GM12878 (cell line): ENCODE measurements around the gene DOCK1.

Experiments
- CEBPB ChIP-seq, 2 experiments: fragments of 150-350 bp in 1 of 2; IDR thresholded peaks; 2 replicates each; pipeline ENCODE4 v1.6.1; 2012 to 2014; ENCODE audit warnings: low read depth in 2 of 2, low read length in 2 of 2, borderline replicate concordance in 1 of 2, inconsistent platforms in 1 of 2
- CHD4 ChIP-seq: fragments of 200-600 bp; sonication (generic); IDR thresholded peaks from 2 replicates; pipeline ENCODE4 v1.6.1; 2016; ENCODE audit warnings: mild to moderate bottlenecking
- CREB1 ChIP-seq: IDR thresholded peaks from 2 replicates; pipeline ENCODE4 v1.6.1; 2012; ENCODE audit warnings: low read depth, mild to moderate bottlenecking, inconsistent platforms
- EGR1 ChIP-seq, 2 experiments: IDR thresholded peaks; 1 replicate in 1 of 2; 2 replicates in 1 of 2; pipeline ENCODE4 v1.6.1; 2011 to 2012; ENCODE audit warnings: low read depth in 2 of 2, low read length in 2 of 2, borderline replicate concordance in 1 of 2, mild to moderate bottlenecking in 1 of 2, moderate library complexity in 1 of 2
- HDAC2 ChIP-seq: fragments of 200-600 bp; sonication (generic); IDR thresholded peaks from 2 replicates; pipeline ENCODE4 v1.6.1; 2017
- POLR2A ChIP-seq: IDR thresholded peaks from 2 replicates; pipeline ENCODE4 v1.6.1; 2011; ENCODE audit warnings: low read depth, mild to moderate bottlenecking, low read length
- POLR2AphosphoS5 ChIP-seq: IDR thresholded peaks from 2 replicates; pipeline ENCODE4 v1.6.1; 2011; ENCODE audit warnings: mild to moderate bottlenecking, low read length, inconsistent platforms
- RCOR1 ChIP-seq: conservative IDR thresholded peaks from 2 replicates; pipeline ENCODE4 v1.6.1; 2012; ENCODE audit warnings: low read depth, low read length, improper control_type of control experiment
- SREBF1 ChIP-seq: IDR thresholded peaks from 2 replicates; pipeline ENCODE4 v1.6.1; 2012; ENCODE audit warnings: mild to moderate bottlenecking, low read length
- STAT1 ChIP-seq: fragments of 450-650 bp; conservative IDR thresholded peaks from 2 replicates; pipeline ENCODE4 v1.6.1; 2014; ENCODE audit warnings: antibody characterized with exemption, mild to moderate bottlenecking
- YY1 ChIP-seq: IDR thresholded peaks from 2 replicates; pipeline ENCODE4 v1.6.1; 2011; ENCODE audit warnings: low read depth, mild to moderate bottlenecking, low read length
- TF ChIP-seq, protein P1 (sequence below), 3 experiments: IDR thresholded peaks in 2 of 3; conservative IDR thresholded peaks in 1 of 3; 2 replicates each; pipeline ENCODE4 v1.5.1; 2011; ENCODE audit warnings: low read depth in 3 of 3, low read length in 3 of 3, mild to moderate bottlenecking in 3 of 3, control low read depth in 2 of 3, moderate library complexity in 2 of 3, inconsistent platforms in 1 of 3, mixed read lengths in 1 of 3; ENCODE audit not compliant: control insufficient read depth in 2 of 3, insufficient read depth in 1 of 3; ENCODE audit errors: extremely low read depth in 1 of 3
- TF ChIP-seq, protein P2 (sequence below): fragments of 450-650 bp; IDR thresholded peaks from 2 replicates; pipeline ENCODE4 v1.6.1; 2017; ENCODE audit warnings: mild to moderate bottlenecking

DNA sequence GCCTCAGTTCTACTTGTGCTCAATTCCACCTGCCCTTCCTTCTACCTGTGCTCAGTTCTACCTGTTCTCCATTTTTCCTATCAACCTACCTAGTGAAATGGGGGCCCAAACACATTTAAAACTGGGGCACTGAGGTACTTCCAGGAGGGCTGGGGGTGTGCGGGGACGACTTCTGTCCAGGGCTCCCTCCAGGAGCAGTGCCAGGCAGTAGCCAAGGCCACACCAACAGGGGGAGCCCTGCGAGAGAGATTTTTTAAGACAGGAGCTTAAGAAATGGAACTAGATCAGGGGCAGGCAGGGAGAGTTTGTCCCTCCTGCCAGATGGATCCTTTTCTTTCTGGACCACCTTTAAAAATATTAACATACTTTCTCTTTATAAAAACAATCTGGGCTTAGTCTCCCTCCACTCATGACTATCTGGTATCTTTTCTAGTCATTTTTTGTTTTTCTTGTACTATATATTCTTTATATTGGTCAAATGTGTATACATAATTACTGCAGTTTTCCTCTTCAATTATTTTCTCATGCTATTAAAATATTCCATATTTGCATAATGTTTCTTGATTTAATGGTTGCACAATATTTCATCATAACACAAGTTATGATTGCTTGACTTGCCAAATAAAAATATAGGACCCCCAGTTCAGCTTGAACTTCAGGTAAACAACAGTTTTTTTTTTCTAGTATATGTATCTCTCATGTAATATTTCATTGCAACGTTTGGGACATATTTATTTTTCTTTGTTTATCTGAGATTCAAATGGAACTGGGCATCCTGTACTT lies 338.5 kb downstream of the DOCK1 start:
- TF ChIP-seq YY1 (no peak), CEBPB (IDR thresholded peaks at IDR 0.05; ENCODE audit: borderline replicate concordance in 1 of 2, low read depth in 2 of 2, low read length in 2 of 2) (no peak), POLR2AphosphoS5 (no peak), CREB1 (no peak), RCOR1 (no peak), CHD4 (no peak), EGR1 (IDR thresholded peaks at IDR 0.05; ENCODE audit: borderline replicate concordance in 1 of 2, low read depth in 2 of 2, low read length in 2 of 2) (no peak), HDAC2 (no peak), SREBF1 (no peak), STAT1 (no peak), POLR2A (no peak)
- TF ChIP-seq, protein P1, sequence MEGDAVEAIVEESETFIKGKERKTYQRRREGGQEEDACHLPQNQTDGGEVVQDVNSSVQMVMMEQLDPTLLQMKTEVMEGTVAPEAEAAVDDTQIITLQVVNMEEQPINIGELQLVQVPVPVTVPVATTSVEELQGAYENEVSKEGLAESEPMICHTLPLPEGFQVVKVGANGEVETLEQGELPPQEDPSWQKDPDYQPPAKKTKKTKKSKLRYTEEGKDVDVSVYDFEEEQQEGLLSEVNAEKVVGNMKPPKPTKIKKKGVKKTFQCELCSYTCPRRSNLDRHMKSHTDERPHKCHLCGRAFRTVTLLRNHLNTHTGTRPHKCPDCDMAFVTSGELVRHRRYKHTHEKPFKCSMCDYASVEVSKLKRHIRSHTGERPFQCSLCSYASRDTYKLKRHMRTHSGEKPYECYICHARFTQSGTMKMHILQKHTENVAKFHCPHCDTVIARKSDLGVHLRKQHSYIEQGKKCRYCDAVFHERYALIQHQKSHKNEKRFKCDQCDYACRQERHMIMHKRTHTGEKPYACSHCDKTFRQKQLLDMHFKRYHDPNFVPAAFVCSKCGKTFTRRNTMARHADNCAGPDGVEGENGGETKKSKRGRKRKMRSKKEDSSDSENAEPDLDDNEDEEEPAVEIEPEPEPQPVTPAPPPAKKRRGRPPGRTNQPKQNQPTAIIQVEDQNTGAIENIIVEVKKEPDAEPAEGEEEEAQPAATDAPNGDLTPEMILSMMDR (IDR thresholded peaks at IDR 0.05 in 2 of 3, conservative IDR thresholded peaks at IDR 0.05 in 1 of 3; ENCODE audit: control insufficient read depth in 2 of 3, extremely low read depth in 1 of 3, insufficient read depth in 1 of 3, low read depth in 3 of 3, low read length in 3 of 3): peak in 1 of 3 experiments; percentile 27; a peak in 2 of 6 replicates
- TF ChIP-seq, protein P2, sequence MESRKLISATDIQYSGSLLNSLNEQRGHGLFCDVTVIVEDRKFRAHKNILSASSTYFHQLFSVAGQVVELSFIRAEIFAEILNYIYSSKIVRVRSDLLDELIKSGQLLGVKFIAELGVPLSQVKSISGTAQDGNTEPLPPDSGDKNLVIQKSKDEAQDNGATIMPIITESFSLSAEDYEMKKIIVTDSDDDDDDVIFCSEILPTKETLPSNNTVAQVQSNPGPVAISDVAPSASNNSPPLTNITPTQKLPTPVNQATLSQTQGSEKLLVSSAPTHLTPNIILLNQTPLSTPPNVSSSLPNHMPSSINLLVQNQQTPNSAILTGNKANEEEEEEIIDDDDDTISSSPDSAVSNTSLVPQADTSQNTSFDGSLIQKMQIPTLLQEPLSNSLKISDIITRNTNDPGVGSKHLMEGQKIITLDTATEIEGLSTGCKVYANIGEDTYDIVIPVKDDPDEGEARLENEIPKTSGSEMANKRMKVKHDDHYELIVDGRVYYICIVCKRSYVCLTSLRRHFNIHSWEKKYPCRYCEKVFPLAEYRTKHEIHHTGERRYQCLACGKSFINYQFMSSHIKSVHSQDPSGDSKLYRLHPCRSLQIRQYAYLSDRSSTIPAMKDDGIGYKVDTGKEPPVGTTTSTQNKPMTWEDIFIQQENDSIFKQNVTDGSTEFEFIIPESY: no peak
